OCI-LY7 (cell line): ENCODE results near the gene KAT7. TPM values are rescaled to one million over a fixed set of nuclear protein-coding genes. Genes with fewer than 3 reads are reported as not detected.

Experiments
- BruUV-seq: library from RNA; stranded (reverse); fragments of 400-500 nt; replicated peaks from 2 replicates; lab custom pipeline; 2021; lab: Mats Ljungman, UMichigan
- CTCF ChIA-PET: fragments of 300-600 bp; sonication (Branson Sonifier 250); formaldehyde crosslinking; loops from one replicate; lab custom pipeline; 2022; ENCODE audit warnings: antibody characterized with exemption; ENCODE audit not compliant: unreplicated experiment; lab: Charles Lee
- POLR2A ChIA-PET: fragments of 300-600 bp; sonication (Branson Sonifier 250); formaldehyde crosslinking; loops from one replicate; lab custom pipeline; 2022; ENCODE audit warnings: antibody characterized with exemption; lab: Charles Lee
- DNase-seq: peaks from one replicate; pipeline ENCODE4 v3.0.0-alpha.2; 2015; ENCODE audit warnings: low spot score
- H2AFZ ChIP-seq: fragments of 200-600 bp; sonication (generic), shearing (Covaris generic); 2 replicates; pipeline ENCODE4 v1.6.1; 2014; ENCODE audit warnings: mild to moderate bottlenecking, antibody characterized with exemption, low read length, moderate library complexity
- H3K27ac ChIP-seq: fragments of 200-600 bp; sonication (generic); 2 replicates; pipeline ENCODE4 v1.5.1; 2014; ENCODE audit warnings: mixed run types, low read depth, mild to moderate bottlenecking, moderate library complexity, low read length, inconsistent platforms; ENCODE audit not compliant: poor library complexity, severe bottlenecking
- H3K36me3 ChIP-seq: fragments of 200-600 bp; sonication (generic); 2 replicates; pipeline ENCODE4 v1.6.1; 2014; ENCODE audit warnings: mild to moderate bottlenecking, antibody characterized with exemption, low read length, moderate library complexity, mixed read lengths; ENCODE audit not compliant: insufficient read depth
- H3K4me1 ChIP-seq: fragments of 200-600 bp; sonication (generic); 2 replicates; pipeline ENCODE4 v1.5.1; 2014; ENCODE audit warnings: mild to moderate bottlenecking, low read length; ENCODE audit not compliant: insufficient read depth, poor library complexity, severe bottlenecking
- H3K4me2 ChIP-seq: fragments of 200-600 bp; sonication (generic); 2 replicates; pipeline ENCODE4 v1.6.1; 2014; ENCODE audit warnings: mild to moderate bottlenecking, low read length
- H3K4me3 ChIP-seq: fragments of 200-600 bp; sonication (generic); 2 replicates; pipeline ENCODE4 v1.5.1; 2014; ENCODE audit warnings: mild to moderate bottlenecking, low read depth, low read length; ENCODE audit not compliant: poor library complexity, severe bottlenecking
- H3K79me2 ChIP-seq: fragments of 200-600 bp; sonication (generic); 2 replicates; pipeline ENCODE4 v1.6.1; 2016; ENCODE audit warnings: low read depth, mild to moderate bottlenecking, low read length, moderate library complexity, mixed read lengths; ENCODE audit not compliant: insufficient read depth
- H3K9me2 ChIP-seq: fragments of 200-600 bp; sonication (generic); 2 replicates; pipeline ENCODE4 v1.6.1; 2016; ENCODE audit warnings: mild to moderate bottlenecking, low read length, mixed read lengths; ENCODE audit not compliant: insufficient read depth
- H3K9me3 ChIP-seq: fragments of 200-600 bp; sonication (generic); 2 replicates; pipeline ENCODE4 v1.6.1; 2014; ENCODE audit warnings: mild to moderate bottlenecking, mixed run types, low read length, mixed read lengths
- H4K20me1 ChIP-seq: fragments of 200-600 bp; sonication (generic); 2 replicates; pipeline ENCODE4 v1.6.1; 2014; ENCODE audit warnings: mild to moderate bottlenecking, antibody characterized with exemption, low read length, moderate library complexity, mixed read lengths; ENCODE audit not compliant: insufficient read depth
- EZH2phosphoT487 ChIP-seq: fragments of 200-600 bp; sonication (generic); IDR thresholded peaks from 2 replicates; pipeline ENCODE4 v1.6.1; 2018; ENCODE audit warnings: low read depth, borderline replicate concordance, mild to moderate bottlenecking, mixed run types, antibody characterized with exemption, low read length, moderate library complexity, mixed read lengths
- intact Hi-C: fragments of 100-400 bp; cut with micrococcal nuclease; formaldehyde crosslinking; loops from one replicate; pipeline ENCODE4 v1.10.0; 2022; ENCODE audit not compliant: unreplicated experiment
- total RNA-seq, 2 experiments: library from RNA; depleted of rRNA in 1 of 2; stranded (reverse); fragments of >200 nt in 1 of 2; shearing (Covaris generic) in 1 of 2; gene quantifications; 2 replicates each; pipeline ENCODE4 v1.2.3, GENCODE V29; 2014 to 2022
- TF ChIP-seq, protein P1 (sequence below): fragments of 200-600 bp; sonication (generic); conservative IDR thresholded peaks from 2 replicates; pipeline ENCODE4 v1.5.1; 2014; ENCODE audit warnings: mild to moderate bottlenecking, antibody characterized with exemption, low read length, moderate library complexity, mixed read lengths

Gene KAT7
- total RNA-seq, 2 experiments from 2014 or later, result 43.3 to 70.3 TPM

DNA sequence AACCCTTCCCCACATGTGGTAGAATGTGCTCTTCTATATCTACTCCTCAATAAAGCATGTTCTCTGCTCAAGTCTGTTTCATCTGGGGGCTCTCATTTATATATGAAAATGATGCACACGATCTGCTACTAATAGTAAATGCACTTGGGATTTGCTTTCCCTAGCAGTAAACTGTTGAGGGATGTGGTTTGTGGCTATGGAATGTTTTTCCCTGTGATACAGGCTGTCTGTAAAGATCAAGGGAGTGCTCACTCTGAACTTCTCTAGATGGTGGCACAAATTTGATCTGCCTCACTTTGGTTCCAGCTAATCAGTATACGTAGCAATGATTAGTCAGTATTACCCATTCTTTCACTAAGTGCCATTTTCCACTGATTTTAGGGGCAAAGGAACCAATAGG lies 40.5 kb downstream of the KAT7 start:
- Histone ChIP-seq H3K9me2 (no peaks in the 10 kb centered on the region), H3K4me3 (no peak overlapping the region), H3K9me3 (no peaks in the 10 kb centered on the region), H2AFZ (no peak overlapping the region), H3K27ac (no peak overlapping the region), H3K4me2 (no peak overlapping the region), H3K4me1 (no peaks in the 10 kb centered on the region), H3K79me2 (no peaks in the 10 kb centered on the region), H4K20me1 (no peaks in the 10 kb centered on the region), H3K36me3 (peaks cover 90% of the 10 kb centered on the region)
- no peak for DNase-seq
- TF ChIP-seq, protein P1, sequence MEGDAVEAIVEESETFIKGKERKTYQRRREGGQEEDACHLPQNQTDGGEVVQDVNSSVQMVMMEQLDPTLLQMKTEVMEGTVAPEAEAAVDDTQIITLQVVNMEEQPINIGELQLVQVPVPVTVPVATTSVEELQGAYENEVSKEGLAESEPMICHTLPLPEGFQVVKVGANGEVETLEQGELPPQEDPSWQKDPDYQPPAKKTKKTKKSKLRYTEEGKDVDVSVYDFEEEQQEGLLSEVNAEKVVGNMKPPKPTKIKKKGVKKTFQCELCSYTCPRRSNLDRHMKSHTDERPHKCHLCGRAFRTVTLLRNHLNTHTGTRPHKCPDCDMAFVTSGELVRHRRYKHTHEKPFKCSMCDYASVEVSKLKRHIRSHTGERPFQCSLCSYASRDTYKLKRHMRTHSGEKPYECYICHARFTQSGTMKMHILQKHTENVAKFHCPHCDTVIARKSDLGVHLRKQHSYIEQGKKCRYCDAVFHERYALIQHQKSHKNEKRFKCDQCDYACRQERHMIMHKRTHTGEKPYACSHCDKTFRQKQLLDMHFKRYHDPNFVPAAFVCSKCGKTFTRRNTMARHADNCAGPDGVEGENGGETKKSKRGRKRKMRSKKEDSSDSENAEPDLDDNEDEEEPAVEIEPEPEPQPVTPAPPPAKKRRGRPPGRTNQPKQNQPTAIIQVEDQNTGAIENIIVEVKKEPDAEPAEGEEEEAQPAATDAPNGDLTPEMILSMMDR, result no peak
- no peak for TF ChIP-seq EZH2phosphoT487
- ChIA-PET POLR2A (interaction anchor here (0.7 kb wide), 1 partner anchor 104 kb away, joined by 3 read pairs; no protein-coding TSS in a partner anchor), CTCF (no interaction called here)
- no TSS peak for BruUV-seq
- intact Hi-C loops, result no loop called here

DNA sequence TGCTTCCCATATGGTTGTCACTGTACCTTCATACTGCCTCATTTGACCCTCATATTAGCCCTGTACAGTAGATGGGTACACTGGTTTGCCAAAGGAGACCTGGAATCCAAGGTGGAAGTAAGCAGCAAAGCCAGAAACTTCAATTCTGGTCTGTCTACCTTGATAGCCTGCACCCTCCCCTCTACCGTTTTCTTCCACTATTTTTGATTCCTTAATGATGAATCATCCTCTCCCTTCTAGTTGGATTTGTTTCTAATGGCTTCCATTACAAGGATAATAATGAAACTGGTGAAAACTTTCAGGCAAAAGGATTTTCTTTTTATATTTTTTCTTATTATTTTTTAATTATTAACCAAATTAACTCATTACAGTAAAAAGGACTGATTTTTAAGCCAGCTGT lies 42.1 kb downstream of the KAT7 start:
- no peak overlapping the region for H3K4me3 ChIP-seq
- intact Hi-C loops, result no loop called here
- DNase-seq, result no peak
- POLR2A ChIA-PET, result interaction anchor here (0.6 to 0.7 kb wide), 2 partner anchors 203 to 469 kb away, joined by 3 to 4 read pairs; no protein-coding TSS in a partner anchor
- TF ChIP-seq, protein P1, result no peak
- no peak for TF ChIP-seq EZH2phosphoT487
- H3K27ac ChIP-seq, result no peak overlapping the region
- H3K4me2 ChIP-seq, result no peak overlapping the region
- no peaks in the 10 kb centered on the region for H3K79me2 ChIP-seq
- H3K36me3 ChIP-seq, result peaks cover 79% of the 10 kb centered on the region
- CTCF ChIA-PET, result no interaction called here
- no peaks in the 10 kb centered on the region for H3K9me2 ChIP-seq
- no peak overlapping the region for H2AFZ ChIP-seq
- H4K20me1 ChIP-seq, result no peaks in the 10 kb centered on the region
- H3K9me3 ChIP-seq, result no peaks in the 10 kb centered on the region
- peaks cover under 1% of the 10 kb centered on the region for H3K4me1 ChIP-seq
- BruUV-seq, result no TSS peak

DNA sequence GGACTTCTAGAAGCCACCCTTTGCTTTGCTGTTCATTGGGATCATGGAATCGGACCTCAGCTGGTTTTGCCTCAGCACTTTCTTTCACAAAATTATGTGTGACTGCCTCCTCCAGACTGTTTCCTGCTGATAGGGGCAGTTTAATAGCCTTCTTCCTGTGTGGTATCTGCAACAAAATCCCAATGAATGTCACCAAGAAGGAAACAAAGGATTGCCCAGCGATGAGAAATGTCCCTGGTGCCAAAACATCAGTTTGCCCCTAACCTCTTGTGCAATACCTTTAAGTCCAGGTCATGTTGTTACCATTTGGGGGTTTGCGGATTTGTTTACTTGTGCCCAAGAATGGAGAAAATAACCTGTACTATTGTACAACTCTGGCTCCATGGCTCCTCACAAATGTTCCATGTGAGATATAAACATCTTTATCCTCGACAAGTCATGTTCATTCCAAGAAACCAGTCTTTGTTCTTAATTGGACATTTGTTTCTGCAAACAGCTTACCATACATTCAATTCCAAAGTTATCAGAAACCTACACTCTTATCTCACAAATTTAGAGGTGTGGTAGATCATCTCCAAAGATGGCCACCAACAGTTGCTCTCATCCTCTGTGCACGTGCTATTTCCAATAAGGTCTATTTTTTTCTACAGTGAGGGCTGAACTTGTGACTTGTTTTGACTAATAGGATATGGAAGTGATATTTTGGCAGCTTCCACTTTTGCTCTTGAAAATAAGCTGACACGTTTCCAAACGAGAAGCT lies 44.5 kb downstream of the KAT7 start:
- Histone ChIP-seq H3K79me2 (no peaks in the 10 kb centered on the region), H3K9me2 (no peaks in the 10 kb centered on the region), H3K4me3 (no peak overlapping the region), H3K36me3 (peaks cover 55% of the 10 kb centered on the region), H2AFZ (no peak overlapping the region), H3K9me3 (no peaks in the 10 kb centered on the region), H3K27ac (no peak overlapping the region), H4K20me1 (0 out of 2 replicates have a peak, but pooled peaks cover 4% of the 10 kb centered on the region), H3K4me1 (peaks cover 5% of the 10 kb centered on the region), H3K4me2 (no peak overlapping the region)
- intact Hi-C loops, result no loop called here
- TF ChIP-seq EZH2phosphoT487, result no peak
- TF ChIP-seq, protein P1, result no peak
- TSS peak; percentile 7 for BruUV-seq
- no peak for DNase-seq
- ChIA-PET POLR2A (no interaction called here), CTCF (no interaction called here)
